Stomach (tissue), 9 donors: ENCODE data around the gene SOX6. TPM values are rescaled to one million over a fixed set of nuclear protein-coding genes. Genes with fewer than 3 reads are reported as not detected.

Experiments
- DNase-seq, 2 donors: peaks; one replicate each; pipeline versions ENCODE4 v3.0.0 to v3.0.0-alpha.2; 2013 to 2019
- H3K27ac ChIP-seq, 5 donors: fragments of 200-600 bp in 4 of 5; sonication (generic) in 4 of 5; one replicate each; pipeline ENCODE4 v1.5.1; 2013 to 2019; ENCODE audit warnings: mild to moderate bottlenecking in 1 of 5, moderate library complexity in 1 of 5
- H3K27me3 ChIP-seq, 3 donors: fragments of 200-600 bp; sonication (generic); one replicate each; pipeline ENCODE4 v1.5.1; 2017 to 2019; ENCODE audit warnings: mixed run types in 1 of 3
- H3K36me3 ChIP-seq, 4 donors: fragments of 200-600 bp; sonication (generic); 1 replicate in 3 of 4; 2 replicates in 1 of 4; pipeline ENCODE4 v1.5.1; 2016 to 2019
- H3K4me1 ChIP-seq, 4 donors: fragments of 200-600 bp; sonication (generic); one replicate each; pipeline ENCODE4 v1.5.1; 2016 to 2019
- H3K4me3 ChIP-seq, 4 donors: fragments of 200-600 bp; sonication (generic) in 3 of 4; one replicate each; pipeline ENCODE4 v1.5.1; 2016 to 2019; ENCODE audit warnings: mild to moderate bottlenecking in 1 of 4
- H3K9me3 ChIP-seq, 4 donors: fragments of 200-600 bp; sonication (generic); one replicate each; pipeline ENCODE4 v1.5.1; 2016 to 2019
- EP300 ChIP-seq: sonication (generic); formaldehyde crosslinking; IDR thresholded peaks from one replicate; pipeline ENCODE4 v1.6.1; 2017; ENCODE audit warnings: antibody characterized with exemption
- POLR2A ChIP-seq, 4 donors: fragments of 450-650 bp; IDR thresholded peaks; one replicate each; pipeline ENCODE4 v1.6.1; 2016; ENCODE audit warnings: antibody characterized with exemption in 4 of 4, control low read depth in 2 of 4, mild to moderate bottlenecking in 1 of 4, moderate library complexity in 1 of 4
- POLR2AphosphoS5 ChIP-seq, 3 donors: sonication (generic); formaldehyde crosslinking; IDR thresholded peaks; one replicate each; pipeline ENCODE4 v1.6.1; 2016; ENCODE audit warnings: antibody characterized with exemption in 3 of 3
- WGBS, 5 donors: extraction: QIAGEN DNeasy Blood & Tissue Kit in 3 of 5; methylation state at CpG; one replicate each; pipeline versions ENCODE4 v1.1.5 to v1.1.7; 2013 to 2018; 5-methylcytosine and 5-hydroxymethylcytosine counted together
- intact Hi-C: fragments of 100-400 bp; cut with DNase I; formaldehyde crosslinking; loops from one replicate; pipeline ENCODE4 v1.15.1; 2023; ENCODE audit warnings: low total_unique reads
- polyA plus RNA-seq, 3 donors: library from polyadenylated mRNA; stranded (reverse); fragments of 200-250 nt; gene quantifications; one replicate each; pipeline ENCODE4 v1.2.3, GENCODE V29; 2013
- total RNA-seq, 5 donors: library from RNA; depleted of rRNA; stranded (reverse); fragments of >200 nt; gene quantifications; one replicate each; pipeline versions ENCODE4 v1.1.0 to v1.2.3, GENCODE V29; 2014 to 2016
- TF ChIP-seq, protein P1 (sequence below), 7 experiments: fragments of 450-650 bp in 4 of 7; fragments of 200-600 bp in 3 of 7; sonication (generic) in 3 of 7; IDR thresholded peaks; one replicate each; pipeline ENCODE4 v1.5.1; 2016 to 2019; ENCODE audit warnings: antibody characterized with exemption in 7 of 7, control low read depth in 2 of 7, mild to moderate bottlenecking in 1 of 7
- donor health status: healthy with polysubstance abuse.
- donor health status: Bipolar disorder and iron deficiency.
- donor health status: healthy.

Gene SOX6
- total and polyA plus RNA-seq, 8 donors, result 1.2 to 13.6 (median 4.5) TPM

DNA sequence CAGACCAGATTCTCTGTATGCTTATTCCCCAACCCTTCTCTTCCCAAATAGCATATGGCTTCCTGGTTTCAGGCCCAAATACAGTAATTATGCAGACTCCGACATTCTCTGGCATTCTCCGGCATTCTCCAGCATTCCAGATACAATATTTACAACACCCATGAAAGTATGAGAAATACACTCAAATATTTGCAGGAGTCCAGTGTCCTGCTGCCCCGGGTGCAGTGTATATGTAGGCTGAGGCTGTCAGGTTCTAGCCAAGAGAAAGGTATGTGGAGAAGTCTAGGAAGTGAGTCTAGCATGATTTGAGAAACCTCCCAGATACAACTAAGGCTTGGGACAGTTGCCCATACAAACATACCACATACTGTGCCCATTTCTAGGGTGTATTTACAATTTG is 160.7 kb downstream of the SOX6 start:
- Histone ChIP-seq H3K4me3 (no peak overlapping the region), H3K4me1 (peaks cover 4 to 8% (median 5%) of the 10 kb centered on the region in 4 donors), H3K36me3 (no peaks in the 10 kb centered on the region), H3K9me3 (no peaks in the 10 kb centered on the region), H3K27me3 (no peaks in the 10 kb centered on the region), H3K27ac (no peak overlapping the region)
- peak in 1 of 2 donors; percentile 18 for DNase-seq
- WGBS, 5 donors, result 41 to 54% (median 48%) methylated on average over 3 of the region's 3 CpGs
- no peak for TF ChIP-seq POLR2AphosphoS5 (IDR thresholded peaks at IDR 0.05)
- intact Hi-C loops, result no loop called here

DNA sequence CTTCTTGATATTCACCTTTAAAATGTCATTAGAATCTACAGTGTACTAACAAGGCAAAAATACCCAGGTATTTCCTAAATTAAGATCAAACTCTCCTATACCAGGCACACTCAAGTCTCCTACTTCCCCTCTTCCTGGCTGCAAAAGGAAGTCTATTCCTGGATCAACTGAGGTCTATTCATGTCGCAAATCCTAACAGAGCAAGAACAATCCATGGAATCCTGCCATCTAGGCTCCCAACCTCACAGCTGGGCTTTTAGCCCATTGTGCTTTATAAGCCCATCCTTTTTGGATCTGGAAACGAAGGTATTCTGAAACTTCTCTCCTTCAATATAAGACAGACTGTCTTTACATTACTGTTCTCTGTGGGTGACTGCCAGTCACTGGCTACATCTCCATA is 161.8 kb downstream of the SOX6 start:
- H3K4me1 ChIP-seq, result peaks cover 4 to 8% (median 5%) of the 10 kb centered on the region in 4 donors
- WGBS, 5 donors, result 28 to 46% (median 31%) methylated on average over 2 of the region's 2 CpGs
- H3K27me3 ChIP-seq, result no peaks in the 10 kb centered on the region
- no peak overlapping the region for H3K27ac ChIP-seq
- TF ChIP-seq, protein P1, sequence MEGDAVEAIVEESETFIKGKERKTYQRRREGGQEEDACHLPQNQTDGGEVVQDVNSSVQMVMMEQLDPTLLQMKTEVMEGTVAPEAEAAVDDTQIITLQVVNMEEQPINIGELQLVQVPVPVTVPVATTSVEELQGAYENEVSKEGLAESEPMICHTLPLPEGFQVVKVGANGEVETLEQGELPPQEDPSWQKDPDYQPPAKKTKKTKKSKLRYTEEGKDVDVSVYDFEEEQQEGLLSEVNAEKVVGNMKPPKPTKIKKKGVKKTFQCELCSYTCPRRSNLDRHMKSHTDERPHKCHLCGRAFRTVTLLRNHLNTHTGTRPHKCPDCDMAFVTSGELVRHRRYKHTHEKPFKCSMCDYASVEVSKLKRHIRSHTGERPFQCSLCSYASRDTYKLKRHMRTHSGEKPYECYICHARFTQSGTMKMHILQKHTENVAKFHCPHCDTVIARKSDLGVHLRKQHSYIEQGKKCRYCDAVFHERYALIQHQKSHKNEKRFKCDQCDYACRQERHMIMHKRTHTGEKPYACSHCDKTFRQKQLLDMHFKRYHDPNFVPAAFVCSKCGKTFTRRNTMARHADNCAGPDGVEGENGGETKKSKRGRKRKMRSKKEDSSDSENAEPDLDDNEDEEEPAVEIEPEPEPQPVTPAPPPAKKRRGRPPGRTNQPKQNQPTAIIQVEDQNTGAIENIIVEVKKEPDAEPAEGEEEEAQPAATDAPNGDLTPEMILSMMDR (IDR thresholded peaks at IDR 0.05), result no peak
- no peak for TF ChIP-seq EP300
- TF ChIP-seq POLR2AphosphoS5 (IDR thresholded peaks at IDR 0.05), result no peak
- TF ChIP-seq POLR2A (IDR thresholded peaks at IDR 0.05), result no peak
- DNase-seq, result peak in 1 of 2 donors; percentile 25
- no peak overlapping the region for H3K4me3 ChIP-seq
- H3K36me3 ChIP-seq, result no peaks in the 10 kb centered on the region
- intact Hi-C loops, result no loop called here
- no peaks in the 10 kb centered on the region for H3K9me3 ChIP-seq

DNA sequence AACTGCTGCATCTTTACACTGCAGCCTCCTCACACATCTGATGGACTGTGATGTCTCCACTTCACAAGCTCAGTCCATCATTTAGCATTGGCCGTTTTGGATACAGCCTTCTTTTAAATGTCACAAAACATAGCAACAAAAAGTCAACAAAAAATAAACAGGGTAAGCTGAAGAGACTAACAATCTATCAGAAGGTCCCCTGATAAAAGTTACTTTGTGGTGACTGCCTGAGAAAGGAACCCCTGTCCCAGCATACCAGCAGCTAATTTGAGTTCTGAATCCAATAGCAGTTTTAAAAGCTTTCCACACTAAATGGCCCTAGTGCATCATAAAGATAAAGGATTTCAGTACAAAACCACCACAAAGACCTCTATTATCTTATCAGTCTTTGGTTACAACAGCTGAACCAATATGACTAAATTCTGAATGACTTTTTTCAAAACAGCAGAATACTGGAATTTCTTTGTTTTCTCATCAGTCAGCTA is 162.4 kb downstream of the SOX6 start:
- DNase-seq, result no peak
- TF ChIP-seq, protein P1 (IDR thresholded peaks at IDR 0.05), result no peak

DNA sequence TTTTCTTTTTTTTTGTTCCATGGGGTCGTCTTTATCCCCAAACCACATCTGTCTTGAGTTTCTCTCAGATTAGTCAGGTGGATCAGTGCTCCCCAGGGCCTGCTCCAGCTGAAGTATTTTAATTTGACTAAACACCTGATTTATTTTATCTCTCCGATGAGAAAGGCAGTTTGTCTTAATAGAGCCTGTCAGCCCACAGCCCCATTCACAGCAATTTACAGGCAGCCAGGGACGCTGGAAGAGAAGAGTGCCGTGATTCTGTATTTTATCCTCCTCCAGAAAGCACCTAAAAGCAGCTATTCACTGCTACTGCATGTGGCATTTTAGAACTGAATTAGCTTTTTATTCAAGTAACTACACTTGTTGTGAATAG is 164.5 kb downstream of the SOX6 start:
- Histone ChIP-seq H3K36me3 (no peaks in the 10 kb centered on the region), H3K9me3 (no peaks in the 10 kb centered on the region), H3K27me3 (no peaks in the 10 kb centered on the region), H3K27ac (no peak overlapping the region), H3K4me3 (no peak overlapping the region), H3K4me1 (peaks cover 4 to 8% (median 5%) of the 10 kb centered on the region in 4 donors)
- 65 to 73% (median 72%) methylated on average over 4 of the region's 4 CpGs for WGBS, 5 donors
- TF ChIP-seq POLR2AphosphoS5 (IDR thresholded peaks at IDR 0.05) (no peak), EP300 (no peak), POLR2A (IDR thresholded peaks at IDR 0.05) (no peak)
- TF ChIP-seq, protein P1 (IDR thresholded peaks at IDR 0.05), result no peak
- intact Hi-C loops, result no loop called here
- no peak for DNase-seq

More for the DNA sequence above, 162.4 kb downstream of the SOX6 start:
- no peaks in the 10 kb centered on the region for H3K27me3 ChIP-seq
- peaks cover 4 to 8% (median 5%) of the 10 kb centered on the region in 4 donors for H3K4me1 ChIP-seq
- no peaks in the 10 kb centered on the region for H3K36me3 ChIP-seq
- H3K27ac ChIP-seq, result no peak overlapping the region
- no peaks in the 10 kb centered on the region for H3K9me3 ChIP-seq
- intact Hi-C loops, result no loop called here
- WGBS, 5 donors, result 23 to 51% (median 44%) methylated on average over 1 of the region's 1 CpG
- no peak overlapping the region for H3K4me3 ChIP-seq

DNA sequence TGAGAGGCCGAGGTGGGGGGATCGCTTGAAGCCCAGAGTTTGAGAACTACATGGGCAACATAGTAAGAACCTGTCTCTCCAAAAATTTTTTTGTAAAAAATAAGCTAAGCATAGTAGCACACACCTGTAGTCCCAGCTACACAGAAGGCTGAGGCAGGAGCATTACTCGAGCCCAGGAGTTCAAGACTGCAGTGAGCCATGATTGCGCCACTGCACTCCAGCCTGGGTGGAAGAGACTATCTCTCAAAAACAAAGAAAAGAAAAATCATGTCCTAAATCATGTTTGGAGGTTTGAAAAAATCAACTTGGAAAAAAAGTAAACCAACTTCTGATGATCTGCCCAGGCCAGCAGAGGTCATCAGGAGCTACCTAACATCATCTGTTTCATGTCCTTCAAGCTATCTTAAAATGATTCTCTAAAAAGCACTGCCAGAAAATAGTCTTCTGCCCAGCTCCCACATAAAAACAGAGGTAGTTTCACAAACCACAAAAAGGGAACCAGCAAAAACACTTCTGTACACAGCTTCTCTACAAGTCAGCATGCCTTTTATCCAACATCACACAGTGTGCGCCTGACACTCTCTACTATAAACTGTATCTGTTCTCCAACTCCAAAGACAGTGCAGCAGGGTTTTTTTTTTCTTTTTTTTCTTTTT is 165.0 kb downstream of the SOX6 start:
- WGBS, 5 donors, result 73 to 95% (median 87%) methylated on average over 5 of the region's 5 CpGs
- intact Hi-C loops, result no loop called here

More for the DNA sequence above, 165.0 kb downstream of the SOX6 start:
- H3K4me3 ChIP-seq, result no peak overlapping the region
- peak in 1 of 2 donors; percentile 12 for DNase-seq
- H3K27me3 ChIP-seq, result no peaks in the 10 kb centered on the region
- TF ChIP-seq POLR2AphosphoS5 (IDR thresholded peaks at IDR 0.05), result no peak
- no peak for TF ChIP-seq POLR2A (IDR thresholded peaks at IDR 0.05)
- TF ChIP-seq, protein P1 (IDR thresholded peaks at IDR 0.05), result no peak
- TF ChIP-seq EP300, result no peak
- H3K4me1 ChIP-seq, result peaks cover 4 to 8% (median 5%) of the 10 kb centered on the region in 4 donors
- no peak overlapping the region for H3K27ac ChIP-seq
- no peaks in the 10 kb centered on the region for H3K9me3 ChIP-seq
- no peaks in the 10 kb centered on the region for H3K36me3 ChIP-seq
